ENCODE data around the gene SHF. TPM values are rescaled to one million over a fixed set of nuclear protein-coding genes. Genes with fewer than 3 reads are reported as not detected.
"Not testable (repeated sequence)": the region's sequence is repeated elsewhere in the genome, so short reads cannot be mapped to it uniquely, and the experiment has no call there.

SHF gene
- total RNA-seq, 1 experiment from 2014 or later = 2.9 TPM

DNA sequence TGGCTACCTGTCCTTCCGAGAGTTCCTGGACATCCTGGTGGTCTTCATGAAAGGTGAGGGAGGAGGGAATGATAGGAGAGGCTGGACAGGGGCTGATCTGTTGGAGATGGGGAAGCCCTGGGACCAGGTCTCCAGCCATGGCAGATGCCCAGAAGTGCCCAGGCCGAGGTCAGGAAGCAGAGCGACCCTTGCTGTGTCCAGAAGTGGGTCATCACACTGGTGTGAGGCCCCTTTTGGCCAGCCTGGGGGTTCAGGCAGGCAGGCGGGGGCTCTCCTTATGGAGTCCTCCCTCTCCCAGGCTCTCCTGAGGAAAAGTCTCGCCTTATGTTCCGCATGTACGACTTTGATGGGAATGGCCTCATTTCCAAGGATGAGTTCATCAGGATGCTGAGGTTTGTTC is 40.2 kb downstream of the SHF start:
- DNase-seq (ENCODE audit: low read depth) = no peak

DNA sequence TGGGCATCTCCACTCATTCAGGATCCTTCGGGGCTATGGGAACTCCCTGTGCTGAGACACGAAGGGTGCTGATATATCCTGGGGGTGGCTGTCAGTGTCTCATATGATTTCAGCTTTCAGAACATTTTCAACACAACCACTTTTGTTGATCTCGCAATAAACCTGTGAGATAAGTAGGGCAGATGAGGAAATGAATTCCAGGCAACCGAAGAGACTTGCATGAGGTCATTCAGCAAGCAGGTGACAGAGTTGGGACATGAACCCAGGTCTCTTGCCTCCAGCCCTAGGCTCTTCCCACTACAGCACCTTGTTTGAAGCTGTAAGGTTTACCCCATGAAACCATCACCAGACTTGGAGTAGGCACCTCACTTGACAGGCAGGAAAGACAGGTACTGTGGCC is 41.4 kb downstream of the SHF start:
- no peak for DNase-seq (ENCODE audit: low read depth)

DNA sequence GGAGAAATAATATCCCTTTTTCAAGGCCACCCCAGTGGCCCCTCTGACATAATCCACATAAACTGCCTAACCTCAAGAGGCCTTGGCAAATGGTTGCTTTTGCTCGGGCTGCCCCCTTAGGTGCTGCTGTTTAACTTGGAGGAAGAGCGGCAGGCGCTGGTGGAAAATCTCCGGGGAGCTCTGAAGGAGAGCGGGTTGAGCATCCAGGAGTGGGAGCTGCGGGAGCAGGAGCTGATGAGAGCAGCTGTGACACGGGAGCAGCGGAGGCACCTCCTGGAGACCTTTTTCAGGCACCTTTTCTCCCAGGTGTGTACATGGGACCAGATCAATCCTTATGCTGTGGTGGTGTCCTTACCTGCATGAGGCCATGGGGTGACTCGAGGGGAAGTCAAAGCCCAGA is 43.0 kb downstream of the SHF start:
- no peak for DNase-seq (ENCODE audit: low read depth)

DNA sequence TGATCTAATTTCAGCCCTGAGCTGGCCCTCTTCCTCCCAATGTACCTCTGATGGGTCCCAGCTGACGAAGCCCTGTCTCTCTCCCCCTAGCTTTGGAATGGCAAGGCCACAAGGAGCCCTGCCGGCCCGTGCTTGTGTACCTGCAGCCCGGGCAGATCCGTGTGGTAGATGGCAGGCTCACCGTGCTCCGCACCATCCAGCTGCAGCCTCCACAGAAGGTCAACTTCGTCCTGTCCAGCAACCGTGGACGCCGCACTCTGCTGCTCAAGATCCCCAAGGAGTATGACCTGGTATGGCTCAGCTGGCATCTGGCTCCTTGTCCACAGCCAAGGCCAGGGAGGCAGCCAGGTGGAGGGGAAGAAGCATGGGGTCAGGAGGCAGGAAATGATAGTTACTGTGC is 43.8 kb downstream of the SHF start:
- no peak for DNase-seq (ENCODE audit: low read depth)

DNA sequence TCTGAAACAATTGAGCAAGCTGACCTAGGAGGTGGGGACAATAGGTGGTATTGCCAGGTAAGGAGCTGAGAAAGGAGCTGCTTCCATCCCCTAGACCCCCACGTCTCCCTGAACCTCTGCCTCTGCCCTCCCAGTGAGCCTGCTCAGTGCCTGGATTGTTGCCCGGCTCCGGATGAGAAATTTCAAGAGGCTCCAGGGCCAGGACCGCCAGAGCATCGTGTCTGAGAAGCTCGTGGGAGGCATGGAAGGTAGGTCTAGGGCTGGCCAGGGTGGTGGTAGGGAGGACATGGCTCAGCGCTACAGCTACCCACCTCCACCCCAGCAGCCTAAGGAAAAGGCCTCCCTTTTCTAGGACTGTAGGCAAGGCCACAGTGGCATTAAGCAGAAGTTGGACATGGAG is 44.7 kb downstream of the SHF start:
- no peak for DNase-seq (ENCODE audit: low read depth)

DNA sequence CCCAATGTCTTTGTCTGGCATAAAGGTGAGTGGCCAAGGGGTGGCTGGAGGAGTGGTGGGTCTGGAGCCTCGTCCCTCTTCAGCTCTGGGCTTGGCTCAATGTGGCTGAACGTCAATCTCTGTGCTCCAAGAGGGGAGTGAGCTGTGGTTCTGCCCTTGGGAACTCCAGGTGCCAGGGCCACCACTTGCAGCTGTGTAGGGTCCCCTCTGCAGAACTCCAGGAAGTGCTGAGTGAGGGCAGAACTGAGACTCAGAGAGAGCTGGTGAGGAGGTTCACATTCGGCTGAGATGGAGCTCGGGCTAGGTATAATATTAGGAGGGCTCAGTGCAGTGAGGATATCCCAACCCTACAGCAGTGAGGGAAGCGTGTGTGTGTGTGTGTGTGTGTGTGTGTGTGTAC is 46.4 kb downstream of the SHF start:
- DNase-seq (ENCODE audit: low read depth) = no peak

DNA sequence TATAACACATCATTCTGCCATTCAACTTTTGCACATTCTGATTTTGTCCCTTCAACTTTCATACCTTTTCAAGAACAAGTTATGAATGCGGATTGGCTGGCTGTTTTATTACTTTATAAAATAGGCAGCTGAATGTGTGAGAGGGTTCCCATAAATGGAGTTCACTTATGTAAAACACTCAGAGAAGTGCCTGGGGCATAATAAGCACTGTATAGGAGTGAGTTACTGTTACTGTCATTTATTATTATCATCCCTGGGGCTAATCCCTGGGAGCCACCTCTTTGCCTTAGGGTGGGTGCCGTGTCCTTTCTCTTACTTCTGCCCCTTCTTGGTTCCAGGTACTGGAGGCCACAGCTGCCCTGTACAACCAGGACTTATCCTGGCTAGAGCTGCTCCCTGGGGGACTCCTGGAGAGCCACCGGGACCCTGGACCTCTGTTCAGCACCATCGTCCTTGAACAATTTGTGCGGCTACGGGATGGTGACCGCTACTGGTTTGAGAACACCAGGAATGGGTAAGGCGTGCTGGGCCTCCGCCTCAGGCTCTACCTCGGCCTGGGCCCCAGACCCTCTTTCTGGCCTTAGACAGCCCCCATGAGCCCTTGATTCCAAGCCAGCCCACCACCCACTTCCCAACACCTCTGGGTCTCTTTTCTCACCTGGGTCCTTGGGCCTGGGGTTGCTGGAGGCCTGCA is 47.1 kb downstream of the SHF start:
- no peak for DNase-seq (ENCODE audit: low read depth)

DNA sequence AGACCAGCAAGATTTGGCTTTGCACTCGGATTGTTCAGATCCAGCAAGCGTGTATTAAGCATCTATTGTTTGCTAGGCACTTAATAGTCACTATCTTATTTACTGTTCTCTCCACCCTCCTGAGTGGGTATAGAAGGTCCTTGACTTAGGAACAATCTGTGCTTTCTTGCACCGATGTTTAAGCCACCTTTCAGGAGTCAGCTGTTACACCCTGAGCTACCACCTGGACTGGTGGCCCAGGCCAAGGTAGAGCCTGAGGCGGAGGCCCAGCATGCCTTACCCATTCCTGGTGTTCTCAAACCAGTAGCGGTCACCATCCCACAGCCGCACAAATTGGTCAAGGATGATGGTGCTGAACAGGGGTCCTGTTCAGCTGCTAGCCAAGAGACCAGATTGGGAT is 48.0 kb downstream of the SHF start:
- DNase-seq (ENCODE audit: low read depth) = no peak

DNA sequence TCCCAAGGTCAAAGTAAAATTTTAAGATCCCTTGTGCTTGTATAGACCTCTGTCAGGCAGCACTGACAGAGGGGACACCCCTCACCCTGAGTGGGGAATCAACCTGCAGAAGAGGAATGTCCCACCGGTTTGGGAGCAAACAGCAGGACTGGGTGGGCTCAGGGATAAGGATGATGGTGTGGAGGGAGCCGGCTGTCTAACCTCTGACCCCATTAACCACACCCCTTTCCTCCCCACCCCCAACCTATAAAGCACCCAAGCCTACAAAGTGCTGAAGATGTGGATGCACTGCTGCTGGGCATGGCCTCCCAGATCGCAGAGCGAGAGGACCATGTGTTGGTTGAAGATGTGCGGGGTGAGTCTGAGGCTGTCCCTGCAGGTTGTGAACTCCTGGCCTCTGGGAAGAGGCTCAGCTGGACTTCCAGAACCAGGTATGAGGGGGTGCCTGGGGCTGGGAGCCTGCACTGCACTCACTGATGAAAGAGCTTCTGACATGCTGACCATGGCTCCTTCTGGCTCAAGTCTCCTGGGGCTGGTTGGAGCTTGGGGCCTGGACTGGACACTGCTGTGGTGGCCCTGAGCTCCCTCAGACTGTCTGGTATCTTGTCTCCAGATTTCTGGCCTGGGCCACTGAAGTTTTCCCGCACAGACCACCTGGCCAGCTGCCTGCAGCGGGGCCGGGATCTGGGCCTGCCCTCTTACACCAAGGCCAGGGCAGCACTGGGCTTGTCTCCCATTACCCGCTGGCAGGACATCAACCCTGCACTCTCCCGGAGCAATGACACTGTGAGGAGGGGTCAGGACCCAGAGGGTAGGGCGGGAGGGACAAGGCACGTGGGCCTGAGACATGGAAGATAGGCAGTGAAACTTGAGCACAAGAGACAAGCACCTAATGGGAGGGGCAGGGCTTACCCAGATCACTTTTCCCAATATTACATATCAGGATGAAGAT is 48.7 kb downstream of the SHF start:
- no peak for DNase-seq (ENCODE audit: low read depth)

DNA sequence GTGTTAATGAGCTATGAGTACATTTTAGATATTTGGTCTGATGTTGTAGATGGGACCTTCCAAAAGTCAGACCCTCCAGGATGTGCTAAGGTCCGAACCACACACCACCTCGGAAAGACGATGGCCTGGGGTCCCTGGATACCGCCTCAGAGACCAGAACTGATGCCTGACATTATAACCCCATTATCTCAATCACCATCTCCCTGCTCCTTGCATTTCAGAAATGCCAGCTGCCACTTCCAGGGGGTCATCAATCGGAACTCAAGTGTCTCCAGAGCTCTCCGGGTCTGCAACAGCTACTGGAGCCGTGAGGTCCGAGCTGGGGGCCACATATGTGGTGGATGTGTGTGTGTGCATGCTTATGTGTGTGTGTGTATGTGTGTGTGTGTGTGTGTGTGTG is 50.1 kb downstream of the SHF start:
- DNase-seq (ENCODE audit: low read depth) = no peak

DNA sequence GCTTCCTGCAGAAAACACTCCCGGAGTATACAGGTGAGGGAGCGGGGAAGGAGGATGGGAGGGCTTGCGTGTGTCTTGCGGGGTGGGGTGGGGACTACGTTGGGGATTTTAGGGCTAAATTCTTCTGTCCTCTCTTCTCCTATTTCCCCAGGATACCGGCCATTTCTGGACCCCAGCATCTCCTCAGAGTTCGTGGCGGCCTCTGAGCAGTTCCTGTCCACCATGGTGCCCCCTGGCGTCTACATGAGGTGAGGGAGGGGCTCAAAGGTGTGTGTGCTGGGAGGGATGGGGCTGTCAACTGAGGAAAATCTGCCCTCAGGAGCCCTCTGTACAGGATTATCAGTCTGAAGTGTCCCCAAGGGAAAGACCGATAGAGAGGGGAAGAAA is 51.4 kb downstream of the SHF start:
- no peak for DNase-seq (ENCODE audit: low read depth)

DNA sequence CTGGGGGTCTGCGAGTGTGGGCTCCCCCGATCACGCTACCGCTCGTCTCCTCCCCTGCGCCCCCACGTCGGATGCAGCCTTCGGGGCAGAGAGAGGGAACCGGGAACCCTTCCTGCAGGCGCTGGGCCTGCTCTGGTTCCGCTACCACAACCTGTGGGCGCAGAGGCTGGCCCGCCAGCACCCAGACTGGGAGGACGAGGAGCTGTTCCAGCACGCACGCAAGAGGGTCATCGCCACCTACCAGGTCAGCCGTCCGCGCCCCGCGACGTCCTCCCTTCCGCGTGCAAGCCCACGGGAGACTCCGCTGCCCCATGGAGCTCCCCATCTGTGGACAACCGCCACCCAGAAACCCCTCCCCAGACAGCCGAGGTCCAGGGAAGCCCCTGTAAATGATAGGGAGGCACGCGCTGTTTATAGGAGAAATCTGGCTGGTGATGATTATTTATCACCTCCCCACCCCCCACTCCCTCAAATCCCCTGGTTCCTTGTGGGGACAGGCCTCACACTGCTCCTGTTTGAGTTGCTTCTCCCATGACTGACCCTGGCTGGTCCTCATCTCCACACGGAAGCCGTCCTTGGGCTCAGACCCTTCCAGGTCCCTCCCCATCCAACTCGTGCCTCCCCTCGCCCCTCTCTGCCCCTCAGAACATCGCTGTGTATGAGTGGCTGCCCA is 51.9 kb downstream of the SHF start:
- DNase-seq (ENCODE audit: low read depth) = not testable (repeated sequence)

DNA sequence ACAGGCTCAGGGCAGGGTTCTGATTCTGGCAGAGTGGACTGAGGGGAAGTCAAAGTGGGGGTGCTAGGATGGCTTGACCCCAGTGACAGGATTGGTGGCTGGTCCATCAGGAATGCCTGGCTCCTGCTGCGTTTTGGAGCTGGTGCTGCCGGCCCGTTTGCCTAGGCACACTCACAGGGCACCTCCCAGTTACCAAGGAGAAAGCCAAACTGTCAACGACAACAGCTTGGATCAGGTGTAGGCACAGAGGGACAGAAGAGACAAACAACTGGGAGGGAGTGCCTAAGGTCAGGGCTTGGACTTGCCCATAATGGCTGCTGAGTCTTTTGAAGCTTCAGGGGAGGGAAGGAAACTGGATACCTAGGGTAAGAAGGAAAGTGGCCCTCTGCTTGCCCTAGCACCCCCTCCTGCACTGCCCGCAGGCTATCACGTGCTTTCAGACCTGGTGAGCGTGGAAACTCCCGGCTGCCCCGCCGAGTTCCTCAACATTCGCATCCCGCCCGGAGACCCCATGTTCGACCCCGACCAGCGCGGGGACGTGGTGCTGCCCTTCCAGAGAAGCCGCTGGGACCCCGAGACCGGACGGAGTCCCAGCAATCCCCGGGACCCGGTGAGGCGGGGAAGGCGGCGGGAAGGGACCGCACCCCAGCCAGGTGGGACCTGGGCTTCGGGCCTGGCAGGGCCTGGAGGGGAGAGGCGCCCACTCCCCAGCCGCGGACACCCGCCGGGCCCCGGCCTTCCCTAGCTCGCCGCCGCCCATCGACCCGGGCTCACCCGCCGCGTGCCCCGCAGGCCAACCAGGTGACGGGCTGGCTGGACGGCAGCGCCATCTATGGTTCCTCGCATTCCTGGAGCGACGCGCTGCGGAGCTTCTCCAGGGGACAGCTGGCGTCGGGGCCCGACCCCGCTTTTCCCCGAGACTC is 52.8 kb downstream of the SHF start:
- DNase-seq (ENCODE audit: low read depth) = no peak

DNA sequence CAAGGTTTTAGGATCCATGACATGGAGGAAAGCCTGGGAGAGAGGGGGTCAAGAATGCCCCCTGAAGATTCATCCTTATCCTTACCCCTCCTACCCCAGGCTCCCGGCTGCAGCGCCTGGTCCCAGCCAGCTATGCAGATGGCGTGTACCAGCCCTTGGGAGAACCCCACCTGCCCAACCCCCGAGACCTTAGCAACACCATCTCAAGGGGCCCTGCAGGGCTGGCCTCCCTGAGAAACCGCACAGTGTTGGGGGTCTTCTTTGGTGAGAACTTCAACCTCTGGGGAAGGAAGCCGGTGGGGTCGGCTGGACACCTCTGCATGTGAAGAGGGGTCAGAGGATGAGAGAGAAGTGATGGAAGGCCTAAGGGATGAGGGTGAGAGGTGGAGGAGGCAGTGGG is 53.7 kb downstream of the SHF start:
- no peak for DNase-seq (ENCODE audit: low read depth)

DNA sequence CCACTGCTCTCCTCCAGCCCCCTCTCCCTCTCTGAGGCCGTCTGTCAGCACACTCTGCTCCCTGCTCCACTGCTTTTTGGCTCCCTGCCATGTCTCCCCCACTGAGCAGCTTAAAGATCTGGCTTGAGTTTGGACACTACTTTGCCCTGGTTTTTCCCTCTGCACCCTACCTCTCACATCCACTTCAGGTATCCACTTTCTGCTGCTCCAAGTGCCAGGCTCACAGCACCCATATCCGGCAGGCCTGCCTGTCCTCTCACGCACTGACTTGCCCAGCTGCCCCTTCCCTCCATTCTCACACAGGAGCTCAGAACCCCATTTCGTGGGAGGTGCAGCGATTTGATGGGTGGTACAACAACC is 54.2 kb downstream of the SHF start:
- no peak for DNase-seq (ENCODE audit: low read depth)

DNA sequence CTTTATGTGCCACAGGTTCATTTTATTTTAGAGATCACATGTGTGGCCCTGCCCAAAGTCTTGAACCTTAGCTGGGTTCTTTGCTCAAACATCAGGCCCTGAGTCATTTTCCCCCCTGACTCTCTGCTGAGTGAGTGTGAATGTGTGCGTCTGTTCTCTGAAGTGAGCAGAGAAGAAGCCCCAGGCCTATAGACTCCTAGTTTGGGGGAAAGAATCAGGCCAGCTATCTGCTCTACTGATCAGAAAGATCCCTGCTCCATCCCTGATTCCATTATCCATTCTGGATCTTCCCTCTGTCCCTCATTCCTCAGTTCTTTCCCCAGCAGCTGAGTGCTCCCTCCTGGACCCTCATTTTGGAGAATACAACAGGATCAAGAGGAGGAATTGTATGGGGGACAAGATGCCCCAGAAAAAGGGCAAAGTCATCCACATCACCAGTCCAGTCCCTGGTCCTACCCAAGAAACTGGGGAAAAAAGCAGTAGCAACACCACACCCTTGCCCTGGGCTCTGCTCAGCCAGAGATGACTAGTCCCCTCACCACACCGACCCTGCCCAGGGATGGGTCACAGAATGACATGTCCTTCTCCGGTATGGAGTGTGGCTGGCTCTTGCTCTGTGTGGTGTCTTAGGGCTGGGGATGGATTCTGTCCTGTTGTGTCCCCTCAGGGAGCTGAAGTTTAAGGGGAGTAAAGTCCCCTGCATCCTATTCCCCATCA is 54.8 kb downstream of the SHF start:
- DNase-seq (ENCODE audit: low read depth) = no peak

DNA sequence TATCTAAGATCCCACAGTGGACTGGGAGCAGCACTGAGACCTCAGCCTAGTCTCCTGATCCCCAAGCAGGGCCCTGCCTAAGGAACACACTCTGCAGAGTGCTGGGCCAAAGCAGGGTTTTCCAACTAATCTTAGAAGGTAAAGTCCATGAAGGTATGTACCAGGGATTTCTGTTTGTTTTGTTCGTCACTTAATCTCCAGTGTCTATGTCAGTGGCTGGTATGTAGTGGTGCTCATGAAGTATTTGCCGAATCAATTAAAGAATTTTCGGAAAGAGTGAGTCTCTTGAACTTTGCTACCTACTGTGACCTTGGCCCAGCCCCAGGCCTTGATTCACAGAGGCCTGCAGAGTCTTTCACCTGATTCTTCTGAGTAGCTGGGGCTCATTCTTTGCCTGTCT is 56.3 kb downstream of the SHF start:
- no peak for DNase-seq (ENCODE audit: low read depth)

DNA sequence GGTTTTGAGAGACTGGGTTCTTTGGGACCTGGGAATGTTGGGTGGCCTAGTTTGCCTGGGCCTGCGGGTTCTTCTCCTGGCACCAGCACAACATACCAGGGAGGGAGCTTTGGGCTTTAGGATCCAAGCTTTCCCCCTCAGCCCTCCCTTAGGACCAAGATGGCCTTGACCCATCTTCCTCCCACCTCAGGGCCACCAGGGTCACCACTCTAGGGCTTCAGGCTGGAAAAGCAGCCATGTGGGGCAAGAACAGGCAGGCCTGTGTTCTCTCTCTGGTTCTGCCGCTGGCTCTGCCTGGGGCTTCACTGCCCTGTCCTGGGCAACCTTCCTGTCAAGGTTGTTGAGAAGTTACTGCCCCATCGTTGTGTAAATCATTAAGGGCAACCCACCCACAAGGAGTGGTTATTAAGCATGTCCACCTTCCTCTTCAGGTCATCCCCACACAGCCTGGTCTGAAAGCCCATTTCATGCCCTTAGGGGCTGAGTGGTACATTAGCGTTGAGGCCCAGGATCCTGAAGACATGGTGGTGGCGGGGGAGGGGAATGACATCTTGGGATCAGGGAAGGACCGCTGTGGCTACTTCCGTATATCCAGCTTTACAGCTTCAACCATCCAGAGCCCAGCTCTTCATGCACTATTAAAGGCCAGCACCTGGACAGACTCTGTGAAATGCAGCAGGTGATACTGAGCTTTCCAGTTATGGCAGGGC is 57.3 kb downstream of the SHF start:
- no peak for DNase-seq (ENCODE audit: low read depth)

DNA sequence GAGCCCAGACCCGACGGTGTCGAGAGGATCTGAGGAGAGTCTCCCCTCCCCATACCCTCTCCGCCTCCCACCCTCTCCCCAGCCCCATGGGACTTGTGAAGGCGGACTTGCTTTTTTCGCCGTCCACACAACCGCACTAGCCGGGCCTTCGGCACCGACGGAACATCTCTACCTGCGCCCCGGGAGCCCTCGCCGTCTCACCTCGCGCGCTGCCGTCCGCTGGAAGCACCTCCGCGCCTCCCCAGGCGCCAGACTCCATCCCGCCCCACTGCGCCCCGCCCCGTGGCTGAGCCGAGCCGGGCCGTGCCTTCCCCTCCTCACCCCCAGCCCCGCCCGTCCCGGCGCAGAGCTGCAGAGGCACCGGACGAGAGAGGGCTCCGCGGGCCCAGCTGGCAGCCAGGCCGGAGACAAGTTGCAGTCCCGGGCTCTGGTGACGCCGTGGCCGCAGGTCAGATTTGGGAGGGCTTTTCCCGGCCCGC is 58.1 kb downstream of the SHF start, which contains the start of the genes DUOX1 and DUOXA1:
Gene DUOX1 (plus strand): TSS at position 344 of the 479 bp plus-strand sequence. CDS start 1,973 bp downstream, outside the sequence.
Gene DUOXA1 (minus strand): TSS at position 229 of the 479 bp plus-strand sequence. CDS start 6,865 bp downstream, outside the sequence.
- DNase-seq (ENCODE audit: low read depth) = no peak
